GM18907 (cell line): ENCODE measurements around the gene LINC00632.
"Not testable (repeated sequence)": the region's sequence is repeated elsewhere in the genome, so short reads cannot be mapped to it uniquely, and the experiment has no call there.

Experiments
- ATAC-seq: cut with Tn5 transposase; IDR thresholded peaks from one replicate; pipeline ENCODE4 v1.9.1; 2021; ENCODE audit warnings: mild to moderate bottlenecking, moderate library complexity; ENCODE audit not compliant: unreplicated experiment

LINC00632 gene

DNA sequence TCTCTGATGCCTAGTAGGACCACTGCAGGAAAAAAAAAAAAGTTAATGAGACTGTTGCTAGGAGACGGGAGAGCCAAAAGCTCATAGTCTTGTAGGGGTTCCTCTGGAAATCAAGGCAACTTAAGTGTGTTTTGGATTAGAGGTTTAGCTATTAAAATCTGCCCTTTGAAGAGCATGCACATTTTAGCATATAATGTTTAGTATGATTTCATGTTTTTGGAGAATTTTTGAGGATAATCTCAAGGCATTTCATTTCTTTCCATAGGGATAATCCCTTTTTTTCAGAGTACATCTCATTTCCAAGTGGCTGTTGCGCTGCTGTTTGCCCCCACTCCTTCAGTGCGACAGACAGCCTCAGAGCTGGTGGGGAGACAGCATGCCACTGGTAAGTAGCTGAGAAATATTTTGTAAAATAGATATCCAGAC lies at the start of gene LINC00632:
Gene LINC00632 (plus strand): TSS at position 339 of the 426 bp plus-strand sequence.
- ATAC-seq = no peak

DNA sequence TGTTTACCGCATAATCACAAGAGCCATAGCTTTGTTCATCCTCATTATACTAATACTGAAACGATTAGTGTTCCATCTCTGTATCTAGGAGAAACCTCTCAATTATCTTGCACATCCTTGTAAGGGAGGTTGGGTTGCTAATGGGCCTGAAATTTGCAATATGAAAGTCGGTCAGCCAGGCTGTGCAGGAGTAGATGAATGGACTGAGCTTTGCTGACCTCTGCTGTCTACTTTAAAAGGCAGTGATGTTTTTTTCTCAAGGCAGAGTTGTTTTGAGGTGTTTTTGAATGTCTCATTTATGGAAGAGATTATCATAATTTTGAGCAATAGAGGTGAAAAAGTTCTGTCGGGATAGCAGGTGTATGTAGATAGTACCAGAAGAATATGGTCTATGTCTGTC lies 47.9 kb upstream of the LINC00632 start:
- ATAC-seq = no peak

DNA sequence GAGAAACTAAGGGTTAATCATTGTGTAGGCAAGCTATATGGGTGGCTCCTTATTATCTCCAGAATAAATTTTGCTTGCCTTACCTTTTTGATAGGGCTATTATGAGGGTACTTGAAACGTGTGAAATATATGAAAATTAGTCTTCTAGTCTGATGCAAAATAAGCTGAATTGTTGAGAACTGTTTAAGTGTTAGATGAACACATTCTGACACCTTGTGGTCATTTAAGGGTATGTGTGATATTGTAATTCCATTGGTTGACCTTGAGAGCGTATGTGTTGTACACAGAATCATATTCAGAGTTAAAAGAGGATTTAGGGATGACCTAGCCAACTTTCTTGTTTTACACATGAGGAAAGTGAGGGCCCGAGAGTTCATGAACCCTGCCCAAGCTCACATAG lies 44.6 kb upstream of the LINC00632 start:
- ATAC-seq = peak; percentile 55

DNA sequence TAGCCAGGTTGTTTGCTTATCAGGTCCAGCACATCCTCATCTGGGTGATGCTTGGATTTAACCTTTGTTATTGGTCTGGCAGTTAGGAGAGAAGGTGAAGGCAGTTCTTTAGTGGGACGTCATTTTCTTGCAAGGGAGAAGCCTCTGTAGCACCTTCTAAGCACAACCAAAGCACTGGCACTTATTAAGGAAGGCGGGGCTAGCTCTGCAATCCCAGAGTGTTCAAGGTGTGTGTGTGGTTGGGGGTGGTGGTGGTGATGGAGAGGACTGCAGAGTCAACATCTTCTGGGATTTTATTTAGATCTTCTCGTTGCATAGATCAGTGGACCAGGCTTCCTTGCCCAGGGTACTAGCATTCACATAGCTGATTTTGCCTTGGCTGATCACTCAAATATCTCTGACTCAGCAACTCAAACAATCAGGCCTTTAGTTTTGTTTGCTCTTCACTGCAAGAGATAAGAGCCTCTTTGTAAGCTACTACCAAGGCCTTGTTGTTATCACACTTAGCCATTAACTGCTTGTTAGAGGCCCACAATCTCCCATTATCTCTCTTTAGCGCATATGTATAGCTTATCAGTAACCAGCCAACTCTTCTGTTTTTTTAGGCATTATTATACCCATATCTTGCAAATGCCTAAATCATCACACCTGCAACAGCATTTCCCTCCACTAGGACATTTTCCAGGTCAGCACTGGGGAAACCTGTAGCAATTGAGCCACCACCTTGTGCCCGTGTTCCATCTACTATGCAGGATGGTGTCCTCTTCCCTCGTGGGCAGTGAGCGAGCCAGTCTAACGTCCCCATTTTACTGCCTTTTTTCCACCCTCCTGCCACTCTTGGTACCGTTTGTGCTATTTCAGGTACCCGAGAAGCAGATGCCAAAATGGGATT lies 36.5 kb upstream of the LINC00632 start:
- ATAC-seq = no peak

DNA sequence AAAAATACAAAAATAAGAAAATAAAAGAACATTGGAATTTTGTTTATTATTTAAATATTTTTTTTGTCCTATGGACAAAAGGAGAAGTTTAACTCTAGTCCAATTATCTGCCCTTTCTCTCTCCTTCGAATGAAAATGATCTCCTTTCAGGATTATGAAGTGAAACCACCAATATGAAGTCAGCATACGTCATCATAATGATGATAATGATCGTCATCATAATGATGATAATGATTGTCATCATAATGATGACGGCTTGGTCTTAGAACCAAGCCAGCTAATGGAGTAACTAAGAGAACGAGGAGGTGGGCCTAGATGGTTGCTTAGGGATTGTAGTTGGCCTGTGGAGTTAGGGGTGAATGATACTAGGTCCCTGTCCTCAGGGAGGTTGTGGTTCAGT lies 21.9 kb upstream of the LINC00632 start:
- ATAC-seq = no peak

DNA sequence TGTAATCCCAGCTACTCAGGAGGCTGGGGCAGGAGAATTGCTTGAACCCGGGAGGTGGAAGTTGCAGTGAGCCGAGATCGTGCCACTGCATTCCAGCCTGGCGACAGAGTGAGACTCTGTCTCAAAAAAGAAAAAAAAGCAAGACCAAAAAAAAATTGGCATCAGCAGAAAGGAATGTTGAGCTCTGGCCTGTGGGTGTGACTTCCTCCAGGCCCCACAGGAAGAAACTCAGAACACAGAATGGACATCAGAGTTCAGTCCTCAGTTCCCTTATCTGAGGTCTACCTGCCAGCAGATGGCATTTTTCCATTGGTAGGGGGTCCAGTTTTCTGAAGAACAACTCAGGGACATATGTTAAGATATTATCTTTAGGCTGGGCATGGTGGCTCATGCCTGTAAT lies 18.0 kb upstream of the LINC00632 start:
- not testable (repeated sequence) for ATAC-seq

DNA sequence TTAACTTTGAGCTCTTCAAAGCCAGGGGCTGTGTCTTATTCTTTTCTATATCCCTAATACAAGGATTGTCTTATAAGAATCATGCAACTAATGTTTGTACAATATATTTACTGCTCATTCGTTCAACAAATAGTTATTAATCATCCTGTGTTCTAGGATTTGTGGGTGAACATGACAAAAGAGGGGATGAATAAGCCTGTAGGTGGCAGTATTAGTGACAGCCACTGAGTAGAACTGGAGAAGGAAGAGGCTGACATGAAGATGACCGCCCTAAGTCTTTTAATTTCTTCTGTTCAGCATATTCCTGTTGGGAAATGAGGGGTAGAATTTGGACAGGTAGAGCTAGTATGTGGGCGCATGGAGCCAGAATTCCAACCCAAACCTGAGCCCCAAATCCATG lies 11.9 kb upstream of the LINC00632 start:
- ATAC-seq = no peak

DNA sequence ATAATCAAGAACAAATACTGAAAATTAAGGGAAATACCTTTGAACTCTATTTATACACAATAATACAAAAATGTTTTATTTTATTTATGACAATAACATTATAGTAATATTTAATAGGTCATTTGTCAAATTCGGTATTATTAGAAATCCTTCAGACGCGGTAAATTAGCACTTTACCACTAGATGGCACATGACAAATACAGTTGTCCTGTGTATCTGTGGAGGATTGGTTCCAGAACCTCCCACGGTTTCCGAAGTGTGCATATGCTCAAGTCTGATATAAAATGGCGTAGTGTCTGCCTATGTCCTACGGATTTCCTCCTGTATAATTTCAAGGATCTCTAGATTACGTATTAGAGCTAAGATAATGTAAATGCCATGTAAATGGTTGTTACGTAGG lies 8.1 kb upstream of the LINC00632 start:
- no peak for ATAC-seq

DNA sequence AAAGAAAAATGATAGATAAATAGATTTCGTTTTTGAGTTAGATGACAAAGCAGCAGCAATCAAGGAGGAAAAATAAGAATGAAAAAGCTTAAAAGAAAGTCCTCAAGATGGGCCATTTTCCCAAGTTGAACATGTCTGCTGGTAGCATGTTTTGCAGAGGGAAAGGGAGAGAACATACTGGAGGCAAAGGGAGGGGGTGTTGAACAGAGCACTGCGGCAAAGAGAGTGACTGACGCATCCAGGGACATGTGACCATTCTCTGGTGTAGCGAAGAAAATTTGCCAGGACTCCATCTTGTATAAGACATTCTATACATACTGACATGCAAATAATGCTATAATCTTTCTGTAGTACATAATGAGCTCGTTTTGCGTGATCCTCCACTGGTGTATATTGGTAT lies 1.2 kb downstream of the LINC00632 start:
- no peak for ATAC-seq

DNA sequence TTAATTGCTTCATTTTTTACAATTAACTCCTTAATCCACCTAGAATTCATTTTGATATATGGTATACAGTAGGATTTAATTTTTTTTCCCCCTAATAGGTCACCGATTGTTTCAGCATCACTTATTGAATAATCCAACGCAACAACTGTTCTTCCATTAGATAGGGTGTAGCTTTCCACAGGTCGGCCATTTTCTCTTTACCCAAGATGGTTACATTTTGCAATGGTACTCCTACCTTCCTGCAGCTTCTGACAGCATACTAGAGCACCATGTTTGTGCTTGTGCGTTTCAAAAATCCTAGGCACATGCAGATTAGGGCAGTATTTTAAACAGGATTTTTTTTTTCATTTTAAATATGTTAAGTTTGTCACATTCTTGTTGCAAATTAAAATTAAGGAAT lies 2.3 kb downstream of the LINC00632 start:
- ATAC-seq = no peak

DNA sequence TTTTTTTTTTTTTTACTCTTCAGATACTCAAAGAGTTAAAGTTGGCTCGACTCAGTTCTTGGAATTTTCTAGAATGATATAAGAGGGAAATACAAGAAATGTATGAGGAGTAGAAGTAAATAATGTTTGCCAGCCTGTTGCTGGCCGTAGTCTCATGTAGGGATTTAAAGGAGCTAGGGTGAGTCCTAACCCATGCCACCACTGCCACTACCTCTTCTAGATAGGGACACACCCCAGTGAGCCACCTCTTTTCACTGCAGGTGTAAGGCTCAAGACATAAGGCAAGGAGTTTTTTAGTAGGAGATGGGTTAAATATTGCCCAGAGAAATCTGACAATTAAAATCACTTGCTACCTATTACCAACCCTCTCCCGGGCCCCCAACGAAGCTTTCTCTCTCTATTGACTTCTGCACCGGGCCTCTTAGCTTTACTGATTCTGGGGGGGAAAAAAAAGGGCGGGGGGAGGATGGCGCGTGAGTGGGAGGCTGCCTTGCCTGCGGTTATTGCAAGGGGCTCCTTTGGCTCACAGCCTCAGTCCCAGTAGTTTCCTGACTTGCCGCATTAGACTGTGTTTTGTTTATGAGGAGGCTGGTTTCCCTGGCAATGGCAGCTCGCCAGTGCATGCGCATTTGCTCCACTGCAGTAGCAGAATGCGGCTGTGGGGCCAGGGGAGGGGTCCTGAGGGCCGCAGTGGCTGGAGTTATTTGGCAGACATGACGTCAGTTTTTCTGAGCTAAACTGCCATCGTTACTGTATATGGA lies 3.0 kb downstream of the LINC00632 start:
- peak; percentile 41 for ATAC-seq

DNA sequence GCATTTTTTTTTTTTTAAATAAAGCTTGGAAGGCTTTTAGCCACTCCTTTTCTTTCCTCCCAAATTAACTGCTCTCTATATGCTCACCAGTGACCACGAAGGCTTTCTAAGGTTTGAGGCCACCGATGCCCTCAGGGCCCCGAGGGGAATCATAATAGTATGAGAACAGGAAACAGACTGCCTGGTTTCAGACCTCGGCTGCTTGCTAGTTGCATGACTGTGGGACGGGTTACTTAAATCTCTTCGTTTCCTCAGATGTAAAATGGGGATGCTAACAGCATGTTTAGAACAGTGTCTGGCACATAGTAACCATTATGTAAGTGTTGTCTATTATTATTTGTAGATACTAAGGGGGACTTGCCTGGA lies 3.6 kb downstream of the LINC00632 start:
- peak; percentile 60 for ATAC-seq

DNA sequence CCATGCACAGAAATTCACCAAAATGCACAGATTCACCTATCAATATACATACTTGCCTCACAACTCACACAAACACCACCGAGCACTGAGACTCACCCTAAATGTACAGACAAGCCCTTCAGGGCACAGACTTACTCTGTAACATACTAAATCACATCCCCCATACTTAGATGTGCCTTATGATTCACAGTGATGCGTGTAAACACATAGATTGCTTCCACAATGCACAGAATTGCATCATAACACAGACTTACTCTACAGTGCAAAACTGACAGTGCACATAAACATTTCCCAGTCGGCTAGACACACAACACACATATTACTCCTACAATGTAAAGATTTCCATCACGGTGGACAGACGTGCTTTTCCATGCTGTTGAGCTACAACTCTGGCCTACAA lies 6.2 kb downstream of the LINC00632 start:
- no peak for ATAC-seq

DNA sequence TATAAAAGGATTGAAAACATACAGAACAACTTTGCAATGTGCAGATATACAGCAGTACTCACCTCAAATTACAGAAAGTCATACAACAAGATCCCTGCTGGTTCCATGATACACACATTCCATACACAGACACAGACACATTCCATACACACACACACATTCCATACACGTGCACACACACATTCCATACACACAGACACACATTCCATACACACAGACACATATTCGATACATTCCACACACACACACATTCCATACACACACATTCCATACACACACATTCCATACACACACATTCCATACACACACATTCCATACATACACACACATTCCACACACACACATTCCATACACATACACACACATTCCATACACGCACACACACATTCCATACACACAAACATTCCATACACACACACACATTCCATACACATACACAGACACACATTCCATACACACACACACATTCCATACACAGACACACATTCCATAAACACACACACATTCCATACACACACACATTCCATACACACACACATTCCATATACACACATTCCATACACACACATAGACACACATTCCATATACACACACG lies 13.7 kb downstream of the LINC00632 start:
- ATAC-seq = no peak

DNA sequence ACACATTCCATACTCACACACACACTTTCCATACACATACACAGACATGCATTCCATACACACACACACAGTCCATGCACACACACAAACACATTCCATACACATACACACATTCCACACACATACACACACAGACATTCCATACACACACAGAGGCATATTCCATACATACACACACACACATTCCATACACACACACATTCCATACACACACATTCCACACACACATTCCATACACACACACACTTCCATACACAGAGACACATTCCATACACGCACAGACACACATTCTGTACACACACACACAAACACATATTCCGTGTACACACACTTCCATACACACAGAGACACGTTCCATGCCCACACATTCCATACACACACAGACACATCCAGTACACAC lies 14.8 kb downstream of the LINC00632 start:
- ATAC-seq = no peak

DNA sequence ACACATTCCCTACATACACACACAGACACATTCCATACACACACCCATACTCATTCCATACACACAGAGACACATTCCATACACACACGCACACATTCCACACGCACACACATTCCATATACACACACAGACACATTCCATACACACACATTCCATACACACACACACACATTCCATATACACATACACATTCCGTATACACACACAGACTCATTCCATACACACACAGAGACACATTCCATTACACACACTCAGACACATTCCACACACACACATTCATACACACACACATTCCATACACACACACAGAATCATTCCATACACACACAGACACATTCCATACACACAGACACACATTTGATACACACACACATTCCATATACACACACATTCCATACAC lies 15.2 kb downstream of the LINC00632 start:
- ATAC-seq = no peak

DNA sequence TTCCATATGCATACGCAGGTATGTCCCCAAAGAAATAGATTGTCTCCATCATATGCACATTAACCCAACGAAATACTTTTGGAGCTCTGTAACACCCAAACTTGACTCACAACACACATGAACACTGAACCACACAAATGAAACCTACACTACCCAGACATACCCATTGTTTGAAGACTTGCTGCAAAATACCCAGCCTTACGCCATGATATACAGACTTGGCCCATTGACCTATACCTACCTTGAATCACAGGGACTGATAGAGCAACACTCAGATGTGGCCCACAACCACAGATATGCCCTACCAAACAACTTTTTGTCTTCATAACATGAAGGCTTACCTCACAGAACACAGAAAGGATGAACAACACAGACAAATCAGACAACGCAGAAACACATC lies 15.9 kb downstream of the LINC00632 start:
- ATAC-seq = no peak

DNA sequence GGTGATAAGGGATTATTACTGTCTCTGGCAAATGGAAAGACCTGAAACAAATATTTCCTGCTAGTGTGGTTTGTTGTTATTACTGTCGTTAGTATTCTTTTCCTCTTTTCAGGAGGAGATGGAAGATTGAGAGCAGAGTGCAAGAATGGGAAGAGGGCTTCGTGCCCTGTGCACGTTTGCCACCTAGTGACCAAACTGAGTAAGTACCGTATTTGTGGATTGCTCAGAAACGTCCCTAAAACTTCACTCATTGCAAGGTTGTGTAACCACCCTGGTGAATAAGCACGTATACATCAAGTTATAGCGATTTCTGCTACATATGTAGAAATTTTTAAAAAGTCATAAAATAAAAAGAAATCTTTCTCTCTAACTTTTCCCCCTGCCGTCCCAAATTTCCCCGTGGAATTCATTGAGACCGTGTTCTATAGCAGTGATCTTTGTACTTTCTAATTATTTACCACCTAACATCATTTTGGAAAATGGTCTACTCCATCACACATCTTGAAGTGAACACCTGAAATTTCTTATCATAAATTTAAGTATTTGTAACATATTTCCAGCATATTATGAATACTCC lies 24.3 kb downstream of the LINC00632 start:
- ATAC-seq = peak; percentile 90

DNA sequence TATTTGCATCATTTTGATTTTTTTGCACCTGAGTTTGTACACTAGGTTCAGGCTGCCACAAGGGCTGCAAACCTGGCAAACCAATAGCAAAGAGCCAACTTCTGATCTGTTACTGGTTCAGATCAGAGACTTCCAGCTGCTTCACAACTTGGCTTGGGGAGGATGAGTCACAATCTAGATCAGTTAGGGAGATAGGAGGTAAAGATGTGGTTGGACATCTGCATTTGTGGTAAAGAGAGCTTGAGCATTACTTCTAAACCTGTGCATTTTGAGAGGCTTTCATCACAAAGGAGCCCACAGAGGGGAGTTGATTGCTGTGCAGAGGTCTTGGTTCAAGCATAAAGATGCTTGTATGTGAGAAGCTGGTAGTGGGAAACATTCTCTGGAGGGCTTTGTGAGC lies 34.5 kb downstream of the LINC00632 start:
- ATAC-seq = no peak

DNA sequence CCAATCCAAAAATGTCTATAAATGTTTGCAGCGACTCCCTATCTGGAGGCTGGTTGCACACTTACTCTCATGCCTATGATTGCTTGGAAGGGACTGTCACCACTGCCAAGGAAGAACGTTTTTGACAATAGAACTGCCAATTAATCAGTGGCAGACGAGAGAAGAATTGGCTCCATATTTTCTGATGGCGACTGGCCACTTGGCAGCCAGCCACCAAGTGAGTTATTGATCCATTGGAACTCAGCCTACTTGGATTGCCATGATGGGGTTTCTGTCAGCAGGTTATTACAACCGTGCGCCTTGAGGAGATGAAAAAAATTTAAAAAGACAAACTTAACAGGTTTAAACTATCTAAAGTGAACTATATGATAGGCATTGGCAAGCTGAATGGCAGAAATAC lies 47.4 kb downstream of the LINC00632 start:
- ATAC-seq = no peak

DNA sequence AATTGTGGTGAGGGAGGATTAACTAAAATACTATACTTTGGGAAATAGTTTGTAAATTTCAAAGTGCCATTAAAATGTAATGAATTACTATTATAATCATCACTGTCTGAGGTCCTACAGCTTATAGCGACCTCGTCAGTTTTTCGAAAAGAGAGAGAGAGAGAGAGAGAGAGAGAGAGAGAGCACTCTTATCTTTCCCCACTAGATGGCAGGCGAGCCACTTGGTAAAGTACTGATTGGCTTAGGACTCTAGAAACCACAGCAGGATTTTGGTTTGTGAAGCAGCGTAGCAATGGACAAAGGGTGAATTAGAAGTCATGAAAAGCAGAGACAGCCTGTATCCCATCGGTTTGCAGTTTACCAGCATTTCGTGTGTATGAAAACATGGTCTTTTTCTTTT lies 52.5 kb downstream of the LINC00632 start:
- peak; percentile 92 for ATAC-seq
